Naive thymus-derived CD8-positive, alpha-beta T cell (primary cell): ENCODE measurements around the gene ZNF26. TPM values are rescaled to one million over a fixed set of nuclear protein-coding genes. Genes with fewer than 3 reads are reported as not detected.
"Not testable (repeated sequence)": the region's sequence is repeated elsewhere in the genome, so short reads cannot be mapped to it uniquely, and the experiment has no call there.

Experiments used
- ATAC-seq, 2 donors: fragments of 150-1000 bp; cut with Tn5 transposase in 1 of 2; sonication (Bioruptor Pico), chemical (Tn5 transposase) in 1 of 2; 1 replicate in 1 of 2; 2 replicates in 1 of 2; pipeline ENCODE4 v1.10.0; 2021; ENCODE audit warnings: mild to moderate bottlenecking in 2 of 2, moderate library complexity in 2 of 2
- POLR2A ChIA-PET: fragments of 350-600 bp; sonication (Branson Sonifier 250); formaldehyde crosslinking; loops from one replicate; lab custom pipeline; 2021; ENCODE audit warnings: antibody characterized with exemption; lab: Charles Lee
- DNase-seq, 10 donors: peaks; one replicate each; pipeline versions ENCODE4 v3.0.0 to v3.0.0-alpha.2; 2020 to 2022
- H3K27ac Mint-ChIP-seq, 10 donors: one replicate each; pipeline ENCODE4 v1.8.0; 2020 to 2022; ENCODE audit warnings: mild to moderate bottlenecking in 10 of 10, mixed read lengths in 10 of 10, moderate library complexity in 4 of 10, inconsistent platforms in 1 of 10
- H3K27me3 Mint-ChIP-seq, 5 donors: one replicate each; pipeline ENCODE4 v1.8.0; 2021 to 2022; ENCODE audit warnings: mixed read lengths in 5 of 5
- H3K36me3 Mint-ChIP-seq, 3 donors: one replicate each; pipeline ENCODE4 v1.8.0; 2020 to 2022; ENCODE audit warnings: mixed read lengths in 3 of 3, mild to moderate bottlenecking in 2 of 3, inconsistent platforms in 1 of 3
- H3K4me1 Mint-ChIP-seq, 4 donors: one replicate each; pipeline ENCODE4 v1.8.0; 2021 to 2022; ENCODE audit warnings: mixed read lengths in 4 of 4
- H3K4me3 Mint-ChIP-seq, 10 donors: one replicate each; pipeline ENCODE4 v1.8.0; 2020 to 2022; ENCODE audit warnings: mild to moderate bottlenecking in 10 of 10, mixed read lengths in 10 of 10, moderate library complexity in 6 of 10, inconsistent platforms in 1 of 10
- H3K9me3 Mint-ChIP-seq, 9 donors: one replicate each; pipeline ENCODE4 v1.8.0; 2020 to 2022; ENCODE audit warnings: mixed read lengths in 9 of 9, mild to moderate bottlenecking in 3 of 9, inconsistent platforms in 1 of 9, moderate library complexity in 1 of 9
- polyA plus RNA-seq, 3 donors: library from polyadenylated mRNA; unstranded; fragments of 300-500 nt; fragmentation: Illumina TruSeq; gene quantifications; one replicate each; pipeline ENCODE4 v1.2.3, GENCODE V29; 2021
- total RNA-seq, 8 experiments: library from RNA in 2 of 8; stranded (reverse) in 2 of 8; gene quantifications; one replicate each; pipeline ENCODE4 v1.2.3 and lab custom pipeline; 2021 to 2026

The ZNF26 gene
- total RNA-seq (10 to 100 TPM; 30.0 to 34.2 TPM), polyA plus RNA-seq (10 to 100 TPM; 10.6 to 19.2 (median 15.6) TPM), total RNA-seq (lab: John Stamatoyannopoulos, UW) (48.0 to 83.4 (median 70.3) reads per million in 6 experiments)

- Mint-ChIP-seq H3K27ac (peak within 1 kb of the TSS; percentile 96 to 98 (median 97)), H3K27me3 (peaks cover 0 to 7% (median 5%) of the 10 kb centered on the region in 5 donors), H3K4me1 (peaks cover 22 to 39% (median 32%) of the 10 kb centered on the region in 4 donors), H3K36me3 (peaks cover 21 to 36% (median 33%) of the 10 kb centered on the region in 3 donors), H3K9me3 (peaks cover 6 to 44% (median 21%) of the 10 kb centered on the region in 9 donors), H3K4me3 (peak within 1 kb of the TSS; percentile 84 to 97 (median 94))
- DNase-seq (peak; percentile 77 to 94 (median 84)), ATAC-seq (peak; percentile 92 to 97)
- POLR2A ChIA-PET = interaction anchor here (0.7 to 3.3 kb wide), 18 partner anchors 12 to 276 kb away, joined by 3 to 26 read pairs (median 4); partner anchors contain the start of genes ZNF10, ZNF140, ZNF268 and ZNF605
These were observed at the start of gene ZNF26 for GRCh38 chr12:132986001-132986884. Gene ZNF26 (plus strand): TSS chr12:132986367. CDS start chr12:132986841, 474 bp downstream.

- peaks cover 8 to 85% (median 29%) of the 10 kb centered on the region in 9 donors for H3K9me3 Mint-ChIP-seq
- POLR2A ChIA-PET, ATAC-seq: not testable (repeated sequence)
These were observed 49.2 kb upstream of the ZNF26 start for GRCh38 chr12:132936921-132937320.

GRCh38 chr12:132937476-132937875 lies 48.7 kb upstream of the ZNF26 start:
- no peak for ATAC-seq
- Mint-ChIP-seq H3K27me3 (no peaks in the 10 kb centered on the region), H3K9me3 (peaks cover 8 to 85% (median 31%) of the 10 kb centered on the region in 9 donors), H3K4me3 (no peak overlapping the region), H3K27ac (no peak overlapping the region), H3K4me1 (no peaks in the 10 kb centered on the region), H3K36me3 (peaks cover 18 to 55% (median 38%) of the 10 kb centered on the region in 3 donors)
- no peak for DNase-seq
- POLR2A ChIA-PET = no interaction called here

More at GRCh38 chr12:132936921-132937320, 49.2 kb upstream of the ZNF26 start:
- not testable (repeated sequence) for DNase-seq, H3K4me3 Mint-ChIP-seq, H3K27me3 Mint-ChIP-seq, H3K27ac Mint-ChIP-seq, H3K4me1 Mint-ChIP-seq
- H3K36me3 Mint-ChIP-seq = peaks cover 17 to 55% (median 34%) of the 10 kb centered on the region in 3 donors

GRCh38 chr12:132938807-132939206 lies 47.4 kb upstream of the ZNF26 start:
- H3K27ac Mint-ChIP-seq, H3K27me3 Mint-ChIP-seq, POLR2A ChIA-PET, H3K4me3 Mint-ChIP-seq, ATAC-seq, DNase-seq, H3K4me1 Mint-ChIP-seq: not testable (repeated sequence)
- peaks cover 8 to 86% (median 31%) of the 10 kb centered on the region in 9 donors for H3K9me3 Mint-ChIP-seq
- peaks cover 26 to 57% (median 38%) of the 10 kb centered on the region in 3 donors for H3K36me3 Mint-ChIP-seq

- DNase-seq = no peak
- H3K9me3 Mint-ChIP-seq = peaks cover 2 to 86% (median 28%) of the 10 kb centered on the region in 9 donors
- H3K4me1 Mint-ChIP-seq = no peaks in the 10 kb centered on the region
- no peaks in the 10 kb centered on the region for H3K27me3 Mint-ChIP-seq
- H3K27ac Mint-ChIP-seq = no peak overlapping the region
- peaks cover 38 to 59% (median 40%) of the 10 kb centered on the region in 3 donors for H3K36me3 Mint-ChIP-seq
- ATAC-seq = no peak
- POLR2A ChIA-PET = no interaction called here
- no peak overlapping the region for H3K4me3 Mint-ChIP-seq
These were observed 46.0 kb upstream of the ZNF26 start for GRCh38 chr12:132940071-132940719.

GRCh38 chr12:132941336-132941954 lies 44.7 kb upstream of the ZNF26 start:
- no peak overlapping the region for H3K4me3 Mint-ChIP-seq
- peaks cover 0 to 2% (median 0%) of the 10 kb centered on the region in 4 donors for H3K4me1 Mint-ChIP-seq
- H3K36me3 Mint-ChIP-seq = peaks cover 38 to 64% (median 48%) of the 10 kb centered on the region in 3 donors
- no peak for DNase-seq
- no peak overlapping the region for H3K27ac Mint-ChIP-seq
- no peak for ATAC-seq
- H3K9me3 Mint-ChIP-seq = peaks cover 0 to 87% (median 28%) of the 10 kb centered on the region in 9 donors
- POLR2A ChIA-PET = no interaction called here
- H3K27me3 Mint-ChIP-seq = no peaks in the 10 kb centered on the region

GRCh38 chr12:132942611-132943010 lies 43.6 kb upstream of the ZNF26 start:
- H3K27me3 Mint-ChIP-seq = no peaks in the 10 kb centered on the region
- H3K4me1 Mint-ChIP-seq = peaks cover 0 to 2% (median 0%) of the 10 kb centered on the region in 4 donors
- no peak overlapping the region for H3K4me3 Mint-ChIP-seq
- DNase-seq (peak in 1 of 10 donors; percentile 58), ATAC-seq (no peak)
- H3K36me3 Mint-ChIP-seq = peaks cover 31 to 67% (median 56%) of the 10 kb centered on the region in 3 donors
- H3K27ac Mint-ChIP-seq = no peak overlapping the region
- POLR2A ChIA-PET = no interaction called here
- peaks cover 0 to 85% (median 24%) of the 10 kb centered on the region in 9 donors for H3K9me3 Mint-ChIP-seq

GRCh38 chr12:132945806-132946205 lies 40.4 kb upstream of the ZNF26 start:
- Mint-ChIP-seq H3K27me3 (no peaks in the 10 kb centered on the region), H3K27ac (peak overlapping the region in 1 of 10 donors; percentile 10), H3K9me3 (peaks cover 0 to 83% (median 27%) of the 10 kb centered on the region in 9 donors), H3K4me1 (peaks cover 0 to 2% (median 0%) of the 10 kb centered on the region in 4 donors), H3K36me3 (peaks cover 44 to 83% (median 75%) of the 10 kb centered on the region in 3 donors), H3K4me3 (no peak overlapping the region)
- POLR2A ChIA-PET = no interaction called here
- DNase-seq (no peak), ATAC-seq (no peak)

- H3K4me1 Mint-ChIP-seq = peaks cover 0 to 2% (median 0%) of the 10 kb centered on the region in 4 donors
- ATAC-seq = no peak
- POLR2A ChIA-PET = no interaction called here
- H3K36me3 Mint-ChIP-seq = peaks cover 39 to 78% (median 71%) of the 10 kb centered on the region in 3 donors
- no peak overlapping the region for H3K27ac Mint-ChIP-seq
- no peak overlapping the region for H3K4me3 Mint-ChIP-seq
- peaks cover 0 to 77% (median 21%) of the 10 kb centered on the region in 9 donors for H3K9me3 Mint-ChIP-seq
- DNase-seq = no peak
- no peaks in the 10 kb centered on the region for H3K27me3 Mint-ChIP-seq
These were observed 39.8 kb upstream of the ZNF26 start for GRCh38 chr12:132946246-132946820.

- no peak for ATAC-seq
- DNase-seq = no peak
- H3K36me3 Mint-ChIP-seq = peaks cover 37 to 65% (median 59%) of the 10 kb centered on the region in 3 donors
- peaks cover 0 to 67% (median 16%) of the 10 kb centered on the region in 9 donors for H3K9me3 Mint-ChIP-seq
- no peaks in the 10 kb centered on the region for H3K27me3 Mint-ChIP-seq
- peaks cover 3 to 8% (median 6%) of the 10 kb centered on the region in 4 donors for H3K4me1 Mint-ChIP-seq
- no peak overlapping the region for H3K4me3 Mint-ChIP-seq
- POLR2A ChIA-PET = interaction anchor here (0.6 kb wide), 1 partner anchor 13 kb away, joined by 5 read pairs; no protein-coding TSS in a partner anchor
- H3K27ac Mint-ChIP-seq = no peak overlapping the region
These were observed 37.8 kb upstream of the ZNF26 start for GRCh38 chr12:132948146-132949066.
